GM12891 (cell line): Measurements from ENCODE around the gene ZNF200.

Experiments used
- POLR2A ChIP-seq: IDR thresholded peaks from 2 replicates; pipeline ENCODE4 v1.6.1; 2011; ENCODE audit warnings: low read depth, low read length, control low read depth
- POU2F2 ChIP-seq: IDR thresholded peaks from 2 replicates; pipeline ENCODE4 v1.6.1; 2011; ENCODE audit warnings: low read depth, mild to moderate bottlenecking, control low read depth, low read length, moderate library complexity

GRCh38 chr16:3241761-3242160 lies 6.8 kb upstream of the ZNF200 start:
- TF ChIP-seq POU2F2, result no peak
- no peak for TF ChIP-seq POLR2A
